H1 (cell line): ENCODE results near the gene MACROD2. TPM values are rescaled to one million over a fixed set of nuclear protein-coding genes. Genes with fewer than 3 reads are reported as not detected.

Source experiments
- BRCA1 ChIP-seq: IDR thresholded peaks from 2 replicates; pipeline ENCODE4 v1.6.1; 2012; ENCODE audit warnings: low read depth, low read length, improper control_type of control experiment
- GABPA ChIP-seq: IDR thresholded peaks from 2 replicates; pipeline ENCODE4 v1.6.1; 2011; ENCODE audit warnings: mild to moderate bottlenecking, low read length, moderate library complexity, borderline replicate concordance; ENCODE audit not compliant: insufficient read depth
- KDM5A ChIP-seq: fragments of 200-600 bp; IDR thresholded peaks from 2 replicates; pipeline ENCODE4 v1.7.1; 2012; ENCODE audit warnings: mild to moderate bottlenecking, low read length, inconsistent platforms, mixed read lengths
- TBP ChIP-seq: IDR thresholded peaks from 2 replicates; pipeline ENCODE4 v1.6.1; 2011; ENCODE audit warnings: low read depth, low read length, improper control_type of control experiment
- TCF12 ChIP-seq: IDR thresholded peaks from 2 replicates; pipeline ENCODE4 v1.6.1; 2011; ENCODE audit warnings: low read depth, mild to moderate bottlenecking, low read length
- TEAD4 ChIP-seq: IDR thresholded peaks from 2 replicates; pipeline ENCODE4 v1.6.1; 2012; ENCODE audit warnings: low read depth, low read length, inconsistent platforms, mixed read lengths
- polyA plus RNA-seq, 7 experiments: library from polyadenylated mRNA; depleted of rRNA in 3 of 7; stranded (reverse) in 5 of 7; unstranded in 2 of 7; fragments of >200 nt in 5 of 7; fragments of 200-250 nt in 2 of 7; gene quantifications; 1 replicate in 5 of 7; 2 replicates in 1 of 7; 4 replicates in 1 of 7; pipeline versions ENCODE4 v1.2.1 to v1.2.3, GENCODE V29; 2011 to 2013; ENCODE audit warnings: missing spikeins in 2 of 7, mixed read lengths in 2 of 7
- total RNA-seq: library from RNA; stranded (reverse); fragmentation: NEBNext Ultra II Directional; extraction: Animal tissue kit (Norgen Biotek cat#: 25700); gene quantifications from 2 replicates; pipeline ENCODE4 v1.2.1, GENCODE V29; 2021
- TF ChIP-seq, protein P1 (sequence below): fragments of 300-600 bp; sonication (generic); IDR thresholded peaks from 2 replicates; pipeline ENCODE4 v1.7.1; 2012; ENCODE audit warnings: low read length, moderate library complexity, mild to moderate bottlenecking, inconsistent platforms; ENCODE audit not compliant: insufficient replicate concordance
- TF ChIP-seq, protein P2 (sequence below): IDR thresholded peaks from 2 replicates; pipeline ENCODE4 v1.6.1; 2011; ENCODE audit warnings: low read depth, mild to moderate bottlenecking, low read length; ENCODE audit not compliant: insufficient read depth

MACROD2 gene
- total and polyA plus RNA-seq, 2 of the 8 experiments (the other 6 are each of a cell fraction or from before 2014, with no cell fraction given) = 0.70 to 3.9 TPM

DNA sequence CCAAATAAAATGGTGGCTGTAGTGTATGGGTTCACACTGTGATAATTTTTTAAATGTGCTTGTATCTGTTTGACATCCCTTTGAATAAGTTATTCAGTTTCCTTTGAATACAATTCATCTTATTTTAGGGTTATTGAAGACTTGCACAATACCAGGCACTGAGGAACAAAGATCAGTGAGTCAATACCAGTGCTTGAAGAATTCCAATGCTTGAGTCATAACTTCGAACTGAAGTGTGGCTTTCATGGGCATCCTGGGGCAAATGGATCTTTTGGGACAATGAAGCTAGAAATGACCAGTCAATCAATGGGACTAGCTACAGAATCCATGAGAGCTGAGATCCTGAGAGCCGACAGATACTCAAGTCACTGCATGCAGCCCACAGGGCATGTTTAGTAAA, 692.0 kb downstream of the MACROD2 start (continued):
- TF ChIP-seq, protein P1, sequence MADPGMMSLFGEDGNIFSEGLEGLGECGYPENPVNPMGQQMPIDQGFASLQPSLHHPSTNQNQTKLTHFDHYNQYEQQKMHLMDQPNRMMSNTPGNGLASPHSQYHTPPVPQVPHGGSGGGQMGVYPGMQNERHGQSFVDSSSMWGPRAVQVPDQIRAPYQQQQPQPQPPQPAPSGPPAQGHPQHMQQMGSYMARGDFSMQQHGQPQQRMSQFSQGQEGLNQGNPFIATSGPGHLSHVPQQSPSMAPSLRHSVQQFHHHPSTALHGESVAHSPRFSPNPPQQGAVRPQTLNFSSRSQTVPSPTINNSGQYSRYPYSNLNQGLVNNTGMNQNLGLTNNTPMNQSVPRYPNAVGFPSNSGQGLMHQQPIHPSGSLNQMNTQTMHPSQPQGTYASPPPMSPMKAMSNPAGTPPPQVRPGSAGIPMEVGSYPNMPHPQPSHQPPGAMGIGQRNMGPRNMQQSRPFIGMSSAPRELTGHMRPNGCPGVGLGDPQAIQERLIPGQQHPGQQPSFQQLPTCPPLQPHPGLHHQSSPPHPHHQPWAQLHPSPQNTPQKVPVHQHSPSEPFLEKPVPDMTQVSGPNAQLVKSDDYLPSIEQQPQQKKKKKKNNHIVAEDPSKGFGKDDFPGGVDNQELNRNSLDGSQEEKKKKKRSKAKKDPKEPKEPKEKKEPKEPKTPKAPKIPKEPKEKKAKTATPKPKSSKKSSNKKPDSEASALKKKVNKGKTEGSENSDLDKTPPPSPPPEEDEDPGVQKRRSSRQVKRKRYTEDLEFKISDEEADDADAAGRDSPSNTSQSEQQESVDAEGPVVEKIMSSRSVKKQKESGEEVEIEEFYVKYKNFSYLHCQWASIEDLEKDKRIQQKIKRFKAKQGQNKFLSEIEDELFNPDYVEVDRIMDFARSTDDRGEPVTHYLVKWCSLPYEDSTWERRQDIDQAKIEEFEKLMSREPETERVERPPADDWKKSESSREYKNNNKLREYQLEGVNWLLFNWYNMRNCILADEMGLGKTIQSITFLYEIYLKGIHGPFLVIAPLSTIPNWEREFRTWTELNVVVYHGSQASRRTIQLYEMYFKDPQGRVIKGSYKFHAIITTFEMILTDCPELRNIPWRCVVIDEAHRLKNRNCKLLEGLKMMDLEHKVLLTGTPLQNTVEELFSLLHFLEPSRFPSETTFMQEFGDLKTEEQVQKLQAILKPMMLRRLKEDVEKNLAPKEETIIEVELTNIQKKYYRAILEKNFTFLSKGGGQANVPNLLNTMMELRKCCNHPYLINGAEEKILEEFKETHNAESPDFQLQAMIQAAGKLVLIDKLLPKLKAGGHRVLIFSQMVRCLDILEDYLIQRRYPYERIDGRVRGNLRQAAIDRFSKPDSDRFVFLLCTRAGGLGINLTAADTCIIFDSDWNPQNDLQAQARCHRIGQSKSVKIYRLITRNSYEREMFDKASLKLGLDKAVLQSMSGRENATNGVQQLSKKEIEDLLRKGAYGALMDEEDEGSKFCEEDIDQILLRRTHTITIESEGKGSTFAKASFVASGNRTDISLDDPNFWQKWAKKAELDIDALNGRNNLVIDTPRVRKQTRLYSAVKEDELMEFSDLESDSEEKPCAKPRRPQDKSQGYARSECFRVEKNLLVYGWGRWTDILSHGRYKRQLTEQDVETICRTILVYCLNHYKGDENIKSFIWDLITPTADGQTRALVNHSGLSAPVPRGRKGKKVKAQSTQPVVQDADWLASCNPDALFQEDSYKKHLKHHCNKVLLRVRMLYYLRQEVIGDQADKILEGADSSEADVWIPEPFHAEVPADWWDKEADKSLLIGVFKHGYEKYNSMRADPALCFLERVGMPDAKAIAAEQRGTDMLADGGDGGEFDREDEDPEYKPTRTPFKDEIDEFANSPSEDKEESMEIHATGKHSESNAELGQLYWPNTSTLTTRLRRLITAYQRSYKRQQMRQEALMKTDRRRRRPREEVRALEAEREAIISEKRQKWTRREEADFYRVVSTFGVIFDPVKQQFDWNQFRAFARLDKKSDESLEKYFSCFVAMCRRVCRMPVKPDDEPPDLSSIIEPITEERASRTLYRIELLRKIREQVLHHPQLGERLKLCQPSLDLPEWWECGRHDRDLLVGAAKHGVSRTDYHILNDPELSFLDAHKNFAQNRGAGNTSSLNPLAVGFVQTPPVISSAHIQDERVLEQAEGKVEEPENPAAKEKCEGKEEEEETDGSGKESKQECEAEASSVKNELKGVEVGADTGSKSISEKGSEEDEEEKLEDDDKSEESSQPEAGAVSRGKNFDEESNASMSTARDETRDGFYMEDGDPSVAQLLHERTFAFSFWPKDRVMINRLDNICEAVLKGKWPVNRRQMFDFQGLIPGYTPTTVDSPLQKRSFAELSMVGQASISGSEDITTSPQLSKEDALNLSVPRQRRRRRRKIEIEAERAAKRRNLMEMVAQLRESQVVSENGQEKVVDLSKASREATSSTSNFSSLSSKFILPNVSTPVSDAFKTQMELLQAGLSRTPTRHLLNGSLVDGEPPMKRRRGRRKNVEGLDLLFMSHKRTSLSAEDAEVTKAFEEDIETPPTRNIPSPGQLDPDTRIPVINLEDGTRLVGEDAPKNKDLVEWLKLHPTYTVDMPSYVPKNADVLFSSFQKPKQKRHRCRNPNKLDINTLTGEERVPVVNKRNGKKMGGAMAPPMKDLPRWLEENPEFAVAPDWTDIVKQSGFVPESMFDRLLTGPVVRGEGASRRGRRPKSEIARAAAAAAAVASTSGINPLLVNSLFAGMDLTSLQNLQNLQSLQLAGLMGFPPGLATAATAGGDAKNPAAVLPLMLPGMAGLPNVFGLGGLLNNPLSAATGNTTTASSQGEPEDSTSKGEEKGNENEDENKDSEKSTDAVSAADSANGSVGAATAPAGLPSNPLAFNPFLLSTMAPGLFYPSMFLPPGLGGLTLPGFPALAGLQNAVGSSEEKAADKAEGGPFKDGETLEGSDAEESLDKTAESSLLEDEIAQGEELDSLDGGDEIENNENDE = no peak
- TF ChIP-seq BRCA1 (no peak), KDM5A (no peak), TCF12 (no peak), TBP (no peak), TEAD4 (no peak), GABPA (no peak)
- TF ChIP-seq, protein P2, sequence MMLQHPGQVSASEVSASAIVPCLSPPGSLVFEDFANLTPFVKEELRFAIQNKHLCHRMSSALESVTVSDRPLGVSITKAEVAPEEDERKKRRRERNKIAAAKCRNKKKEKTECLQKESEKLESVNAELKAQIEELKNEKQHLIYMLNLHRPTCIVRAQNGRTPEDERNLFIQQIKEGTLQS = no peak
